GM21423 (cell line): Measurements from ENCODE around the gene TMEM266.

Source experiments
- ATAC-seq: cut with Tn5 transposase; IDR thresholded peaks from one replicate; pipeline ENCODE4 v1.9.1; 2021; ENCODE audit warnings: mild to moderate bottlenecking, moderate library complexity; ENCODE audit not compliant: unreplicated experiment

The TMEM266 gene

DNA sequence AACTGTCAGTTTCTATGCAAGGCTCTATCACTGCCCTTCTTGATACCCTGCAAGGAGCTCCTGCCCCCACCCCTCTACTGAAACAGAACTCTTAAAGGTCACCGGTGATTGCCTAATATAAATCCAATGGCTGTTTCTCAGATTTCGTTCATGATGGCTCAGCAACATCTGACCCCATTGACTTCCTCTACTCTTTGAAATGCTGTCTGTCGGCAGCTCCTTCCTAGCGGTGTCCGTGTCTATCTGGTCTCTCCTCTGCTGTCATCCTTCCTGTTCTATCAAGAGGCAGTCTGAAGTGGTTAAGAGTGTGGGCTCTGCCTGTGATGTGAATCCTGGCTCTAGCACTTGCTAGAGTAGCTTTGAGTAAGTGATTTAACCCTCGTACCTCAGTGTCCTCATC is 5.5 kb downstream of the TMEM266 start:
- ATAC-seq = no peak

DNA sequence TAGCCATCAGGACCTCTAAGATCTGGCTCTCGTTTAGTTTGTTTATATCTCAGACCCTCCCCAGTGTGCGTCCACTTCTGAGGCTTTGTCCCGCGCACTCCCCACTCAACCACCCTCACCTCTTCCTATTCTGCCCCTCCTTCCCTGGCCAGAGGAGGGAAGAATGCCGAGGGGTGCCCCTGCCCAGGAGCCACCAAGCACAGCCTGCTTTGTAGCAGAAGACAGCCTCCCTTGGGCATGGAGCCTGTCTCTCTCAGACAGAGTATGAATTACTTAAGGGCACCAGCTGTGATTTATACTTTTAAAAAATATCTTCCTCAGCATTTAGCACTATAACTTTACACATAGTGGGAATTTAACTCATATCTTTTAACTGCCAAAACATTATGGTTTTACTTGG is 6.0 kb downstream of the TMEM266 start:
- ATAC-seq = no peak

DNA sequence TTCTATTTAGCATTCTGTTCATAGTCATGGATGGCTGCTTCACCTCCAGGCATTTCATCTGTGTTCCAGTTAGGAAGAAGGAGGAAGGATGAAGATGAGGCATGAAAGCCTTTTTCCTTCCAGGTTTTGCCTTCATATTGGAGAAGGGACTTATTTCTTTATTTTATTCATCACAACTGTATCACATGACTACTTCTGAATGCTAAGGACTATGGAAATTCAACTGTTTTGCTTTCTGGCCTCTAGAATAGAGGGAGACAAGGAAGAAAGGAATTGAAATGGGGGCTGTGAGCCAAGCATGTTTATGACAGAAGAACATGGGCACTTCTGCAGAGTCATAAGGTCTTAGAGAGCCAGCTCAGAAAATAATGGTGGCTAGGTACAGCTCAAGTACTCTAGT is 10.4 kb downstream of the TMEM266 start:
- no peak for ATAC-seq

DNA sequence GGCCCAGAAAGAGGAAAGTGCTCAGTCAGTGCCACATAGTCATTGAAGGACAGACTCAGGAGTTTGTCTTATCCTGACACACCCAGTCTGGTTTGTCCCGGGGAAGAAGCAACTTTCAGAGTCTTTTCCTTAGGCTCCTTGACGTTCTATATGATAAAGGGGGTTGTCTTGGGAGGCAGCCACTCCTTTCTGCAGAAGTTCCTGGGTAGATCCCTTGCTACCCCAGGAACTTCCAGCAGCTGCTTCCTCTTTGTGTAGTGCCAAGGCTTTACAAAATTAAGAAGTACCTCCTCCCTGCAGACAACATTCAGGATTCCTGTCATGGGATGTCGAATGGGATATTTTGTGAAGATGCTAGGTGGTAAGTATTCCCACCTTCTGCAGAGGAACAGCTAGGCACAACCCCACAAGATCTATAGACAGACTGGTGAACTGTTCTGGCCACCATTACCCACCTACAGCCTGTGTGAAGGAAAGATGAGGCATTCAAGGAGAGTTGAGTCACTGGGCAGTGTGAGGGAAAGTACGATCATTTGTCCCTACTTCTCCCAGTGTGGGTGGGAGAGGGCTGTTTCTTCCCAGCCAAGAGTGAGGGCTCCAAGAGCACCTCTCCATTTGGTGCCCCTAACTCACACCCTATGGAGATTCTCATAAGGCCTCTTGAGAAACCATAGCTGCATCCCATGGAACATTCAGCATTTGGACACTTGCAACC is 11.3 kb downstream of the TMEM266 start:
- ATAC-seq = no peak

DNA sequence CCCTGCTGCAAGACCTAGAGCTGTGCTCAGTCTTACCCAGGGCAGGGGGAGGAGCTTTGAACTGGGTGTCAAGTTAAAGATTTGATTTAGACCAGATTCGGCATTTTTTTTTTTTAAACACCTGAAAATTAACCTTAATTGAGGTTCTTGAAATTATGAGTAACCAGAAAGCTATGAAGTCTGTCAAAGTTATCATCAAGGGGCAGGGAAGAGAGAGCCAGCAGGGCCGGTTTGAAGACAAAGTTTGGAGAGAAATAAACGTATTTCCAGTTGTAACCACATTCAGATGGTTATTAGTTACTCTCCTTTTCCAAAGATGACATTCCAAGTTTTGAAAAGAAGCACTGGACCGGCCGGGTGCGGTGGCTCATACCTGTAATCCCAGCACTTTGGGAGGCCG is 12.0 kb downstream of the TMEM266 start:
- ATAC-seq = no peak

DNA sequence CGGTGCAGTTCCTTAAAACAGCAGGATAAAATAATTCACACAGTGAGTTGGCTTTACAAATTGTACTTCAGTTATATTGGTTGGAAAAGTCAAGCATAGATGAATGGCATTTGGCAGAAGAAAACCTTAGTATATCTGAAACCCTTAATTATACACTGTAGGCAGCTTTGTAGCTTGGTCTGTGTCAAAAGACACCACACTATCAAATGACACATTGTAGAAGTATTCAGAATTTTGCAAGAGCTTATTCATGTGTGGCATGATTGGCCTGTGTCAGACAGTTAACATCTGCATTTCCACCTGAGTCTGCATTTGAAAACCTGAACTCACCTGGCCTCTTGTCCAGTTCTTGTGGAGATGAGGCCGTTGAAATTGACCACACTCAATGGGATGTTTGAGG is 13.8 kb downstream of the TMEM266 start:
- ATAC-seq = no peak

DNA sequence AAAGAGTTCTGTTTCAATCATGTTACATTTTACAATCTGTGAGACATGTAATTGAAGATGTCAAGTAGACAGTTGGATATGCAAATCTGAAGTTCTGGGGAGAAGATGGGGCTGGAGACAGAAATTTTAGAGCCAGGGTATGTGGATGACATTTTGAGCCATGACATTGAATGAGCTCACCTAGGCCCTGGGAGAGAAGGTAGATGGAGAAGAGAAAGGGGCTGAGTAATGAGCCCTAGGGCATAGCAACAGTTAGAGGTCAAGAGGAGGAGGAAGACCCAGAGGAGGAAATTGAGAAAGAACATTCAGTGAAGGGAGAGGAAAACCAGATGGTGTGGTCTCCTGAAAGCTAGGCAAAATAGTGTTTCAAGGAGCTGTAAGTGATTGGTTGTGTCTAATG is 15.3 kb downstream of the TMEM266 start:
- no peak for ATAC-seq

DNA sequence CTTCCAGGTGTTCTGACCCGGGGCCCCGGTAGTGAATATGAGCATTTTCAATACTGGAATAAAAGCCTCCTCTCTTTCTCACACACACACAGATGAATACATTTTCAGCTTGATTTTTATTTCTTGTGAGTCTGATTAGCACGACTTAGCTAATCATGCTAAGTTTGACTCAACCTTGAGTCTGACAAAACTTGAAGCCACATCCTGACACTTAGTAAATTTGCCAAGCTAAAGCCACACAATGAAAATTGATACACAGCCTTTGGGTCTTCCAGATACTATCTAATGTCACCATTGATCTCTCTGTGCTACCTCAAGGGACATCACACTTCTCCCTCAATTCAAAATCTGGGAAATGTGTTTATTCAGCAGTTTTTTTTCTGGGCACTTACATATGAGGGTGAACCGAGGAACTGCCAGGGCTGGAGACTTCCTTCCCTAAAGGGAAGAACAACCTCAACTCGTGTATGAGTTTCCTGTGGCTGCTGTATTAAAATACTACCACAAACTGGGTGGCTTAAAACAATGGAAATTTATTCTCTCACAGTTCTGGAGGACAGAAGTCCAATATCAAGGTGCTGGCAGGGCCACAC is 18.6 kb downstream of the TMEM266 start:
- ATAC-seq = no peak

DNA sequence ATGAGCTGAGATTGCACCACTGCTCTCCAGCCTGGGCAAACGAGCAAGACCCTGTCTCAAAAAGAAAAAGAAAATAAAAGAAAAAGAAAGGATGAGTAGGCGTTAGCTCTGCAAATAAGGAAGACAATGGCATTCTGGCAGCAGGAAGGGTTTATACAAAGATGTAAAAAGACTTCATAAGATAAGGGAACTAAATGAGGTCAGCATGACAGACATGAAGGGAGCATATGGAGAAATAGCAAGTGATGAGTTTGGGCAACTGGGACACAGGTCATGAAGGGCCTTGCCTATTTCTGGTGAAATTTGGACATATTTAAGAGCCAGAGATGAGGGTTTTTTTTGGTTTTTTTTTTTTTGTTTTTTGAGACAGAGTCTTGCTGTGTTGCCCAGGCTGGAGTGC is 24.5 kb downstream of the TMEM266 start:
- no peak for ATAC-seq

DNA sequence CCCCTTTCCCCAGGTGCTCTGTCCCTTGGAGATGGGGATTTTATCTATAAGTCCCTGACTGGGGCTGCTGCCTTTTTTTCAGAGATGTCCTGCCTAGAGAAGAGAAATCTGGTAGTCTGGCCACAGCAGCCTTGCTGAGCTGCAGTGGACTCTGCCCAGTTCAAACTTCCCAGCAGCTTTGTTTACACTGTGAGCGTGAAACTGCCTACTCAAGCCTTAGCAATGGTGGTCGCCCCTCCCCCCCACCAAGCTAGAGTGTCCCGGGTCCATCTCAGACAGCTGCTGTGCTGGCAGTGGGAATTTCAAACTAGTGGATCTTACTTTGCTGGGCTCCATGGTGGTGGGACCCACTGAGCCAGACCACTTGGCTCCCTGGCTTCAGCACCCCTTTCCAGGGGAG is 38.9 kb downstream of the TMEM266 start:
- no peak for ATAC-seq

DNA sequence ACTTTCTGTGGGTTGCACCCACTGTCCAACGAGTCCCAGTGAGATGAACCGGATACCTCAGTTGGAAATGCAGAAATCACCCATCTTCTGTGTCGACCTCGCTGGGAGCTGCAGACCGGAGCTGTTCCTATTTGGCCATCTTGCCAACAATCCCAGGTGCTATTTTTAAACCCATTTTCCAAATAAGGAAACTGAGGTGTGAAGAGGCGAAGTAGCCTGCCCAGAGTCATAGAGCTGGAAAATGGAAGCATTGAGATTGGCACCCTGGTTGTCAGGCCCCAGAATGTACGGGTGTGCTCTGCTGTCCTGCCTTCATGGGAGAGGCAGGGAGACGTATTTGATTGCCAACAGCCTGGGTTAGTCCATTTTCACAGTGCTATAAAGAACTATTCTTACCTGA is 39.6 kb downstream of the TMEM266 start:
- ATAC-seq = no peak

DNA sequence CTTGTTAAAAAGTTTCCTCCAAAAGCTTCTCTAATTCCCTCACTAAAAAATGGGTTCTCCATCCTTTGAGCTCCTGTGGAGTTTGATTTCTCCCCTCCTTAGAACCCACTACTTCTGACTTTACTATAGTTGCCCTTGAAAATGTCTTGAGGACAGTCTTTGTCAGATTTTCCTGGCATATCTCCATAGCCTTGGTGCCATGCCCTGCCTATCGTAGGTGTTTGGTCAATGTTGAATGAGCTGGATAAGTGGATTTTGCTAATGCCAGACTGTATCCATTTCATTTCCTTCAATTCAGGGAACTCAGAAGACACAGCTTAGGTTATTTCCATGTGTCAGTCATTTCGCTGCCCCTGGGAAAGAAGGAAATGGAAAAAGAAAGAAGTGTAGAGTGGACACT is 40.6 kb downstream of the TMEM266 start:
- ATAC-seq = no peak

DNA sequence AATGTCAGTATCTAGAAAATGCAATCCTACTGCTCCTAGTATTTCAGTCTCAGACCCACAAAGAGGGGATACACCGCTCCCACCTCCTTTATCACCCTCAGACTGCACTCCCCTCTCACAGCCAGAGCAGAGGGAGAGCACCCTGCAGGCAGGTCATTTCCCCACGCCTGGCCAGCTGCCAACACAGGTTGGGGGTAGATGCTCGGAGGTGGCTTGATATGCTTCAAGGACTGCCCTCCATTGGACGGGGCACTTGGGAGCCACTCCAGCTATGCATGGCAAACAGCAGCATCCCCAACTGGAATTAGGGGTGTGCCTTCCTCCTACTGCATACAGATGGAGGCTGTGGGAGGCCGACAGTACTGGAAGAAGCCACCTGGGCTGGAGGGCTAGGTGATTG is 41.9 kb downstream of the TMEM266 start:
- no peak for ATAC-seq

DNA sequence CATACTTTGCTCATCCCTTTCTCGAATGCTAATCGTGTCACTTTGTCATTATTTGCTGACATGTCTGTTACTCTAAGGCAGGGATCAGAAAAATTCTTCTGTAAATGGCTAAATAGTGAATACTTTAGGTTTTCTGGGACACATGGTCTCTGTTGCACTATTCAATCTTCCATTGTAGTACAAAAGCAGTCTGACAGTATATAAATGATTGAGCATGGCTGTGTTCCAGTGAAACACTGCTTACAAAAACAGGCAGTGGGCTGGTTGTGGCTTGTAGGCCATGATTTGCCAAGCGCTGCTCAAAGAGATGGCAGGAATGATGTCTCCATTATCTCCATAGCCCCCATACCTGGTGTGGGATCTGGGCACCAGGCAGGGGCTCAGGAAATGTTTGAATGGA is 45.6 kb downstream of the TMEM266 start:
- no peak for ATAC-seq

DNA sequence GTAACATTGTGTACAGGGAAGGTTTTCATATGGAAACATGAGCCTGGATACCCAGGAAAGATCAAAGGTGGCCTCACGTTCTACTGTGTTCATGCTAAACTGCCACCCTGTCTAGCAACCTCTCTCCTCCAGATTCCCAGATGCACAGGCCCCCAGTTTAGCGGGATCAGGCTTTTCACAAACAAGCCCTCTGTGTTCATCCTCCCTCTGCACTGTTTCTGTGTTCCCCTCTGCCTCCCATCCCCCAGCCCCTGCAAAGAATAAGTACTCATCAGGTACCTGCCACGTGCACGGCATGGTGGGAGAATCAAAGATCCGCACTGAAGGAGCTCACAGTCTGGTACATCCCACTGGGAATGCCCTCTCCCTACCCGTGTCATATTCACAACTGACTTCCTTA is 46.1 kb downstream of the TMEM266 start:
- no peak for ATAC-seq

DNA sequence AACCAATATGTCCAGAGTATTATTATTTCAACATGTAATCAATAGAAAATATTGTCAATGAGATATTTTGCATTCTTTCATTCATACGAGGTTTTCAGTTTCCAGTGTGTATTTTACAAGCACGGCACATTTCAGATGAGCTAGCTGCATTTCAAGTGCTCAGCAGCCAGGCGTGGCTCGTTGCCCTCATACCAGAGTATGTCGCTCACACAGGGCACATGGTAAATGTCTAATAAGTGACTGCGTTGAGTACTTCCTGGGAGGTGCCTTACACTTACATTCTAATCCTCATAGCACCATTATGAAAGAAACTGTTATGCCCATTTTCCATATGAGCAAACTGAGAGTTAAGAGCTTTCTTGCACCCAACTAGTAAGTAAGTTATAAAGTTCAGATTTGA is 47.4 kb downstream of the TMEM266 start:
- no peak for ATAC-seq

DNA sequence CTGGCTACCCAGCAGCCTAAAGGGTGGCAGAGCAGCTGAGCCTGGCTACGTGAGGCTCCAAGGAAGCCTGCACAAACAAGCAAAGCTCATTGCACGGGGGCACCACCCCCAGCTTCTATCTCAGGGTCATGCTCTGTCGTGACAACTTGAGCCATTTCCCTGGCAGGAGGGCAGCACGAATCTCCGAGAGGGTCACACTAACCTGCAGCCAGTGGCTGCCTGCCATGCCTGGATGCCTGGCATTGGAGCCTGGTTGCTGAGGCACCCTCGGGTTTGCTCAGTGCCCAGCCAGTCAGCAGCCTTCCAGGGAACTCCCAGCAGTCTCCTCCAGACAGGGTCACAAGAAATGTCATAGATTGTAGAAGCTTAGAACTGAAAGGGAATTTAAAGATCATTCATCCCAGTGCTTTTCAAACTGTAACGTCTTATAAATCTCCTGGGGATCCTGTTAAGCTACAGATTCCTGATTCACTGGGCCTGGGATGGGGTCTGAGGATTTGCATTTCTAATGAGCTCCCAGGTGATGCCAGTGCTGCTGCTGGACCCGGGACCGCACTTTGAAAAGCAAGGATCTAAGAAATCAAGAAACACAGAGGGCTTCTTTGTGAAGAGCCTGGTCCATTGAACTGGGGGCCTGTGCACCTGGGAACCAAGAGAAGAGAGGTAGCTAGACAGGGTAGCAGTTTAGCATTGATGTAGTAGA is 48.4 kb downstream of the TMEM266 start:
- ATAC-seq = no peak

DNA sequence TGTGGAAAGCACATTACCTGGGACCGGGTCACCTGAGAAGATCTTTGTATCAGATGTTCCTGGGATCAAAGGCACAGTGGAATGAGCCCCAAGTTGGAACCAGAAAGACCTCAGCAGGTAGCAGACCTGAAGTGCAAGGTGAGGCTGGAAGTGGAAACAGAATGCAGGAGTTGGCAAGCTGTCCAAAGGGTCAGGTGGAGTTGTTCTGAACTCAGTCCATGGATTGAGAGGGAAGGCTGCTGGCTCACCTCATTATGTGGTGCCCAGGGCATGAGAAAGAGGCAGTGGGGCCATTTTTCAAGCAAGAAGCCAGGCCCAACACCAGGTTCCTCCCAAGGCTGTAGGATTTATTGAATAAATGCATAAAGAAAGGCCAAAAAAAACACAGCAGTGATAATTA is 49.3 kb downstream of the TMEM266 start:
- no peak for ATAC-seq

DNA sequence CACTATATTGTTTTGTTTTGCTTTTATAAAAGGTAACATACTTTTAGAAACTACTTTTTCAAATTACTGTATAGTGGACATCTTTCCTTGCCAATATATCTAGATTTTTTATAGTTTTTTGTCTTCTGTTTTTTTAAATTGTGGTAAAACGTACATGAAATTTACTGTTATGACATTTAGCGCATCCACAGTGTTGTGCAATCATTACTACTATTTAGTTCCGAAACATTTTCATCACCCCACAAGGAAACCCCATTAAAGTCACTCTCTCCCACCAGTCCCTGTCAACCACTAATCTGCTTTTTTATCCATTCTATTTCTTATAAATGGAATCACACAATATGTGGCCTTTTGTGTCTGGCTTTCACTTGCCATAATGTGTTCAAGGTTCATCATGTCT is 54.8 kb downstream of the TMEM266 start:
- no peak for ATAC-seq

DNA sequence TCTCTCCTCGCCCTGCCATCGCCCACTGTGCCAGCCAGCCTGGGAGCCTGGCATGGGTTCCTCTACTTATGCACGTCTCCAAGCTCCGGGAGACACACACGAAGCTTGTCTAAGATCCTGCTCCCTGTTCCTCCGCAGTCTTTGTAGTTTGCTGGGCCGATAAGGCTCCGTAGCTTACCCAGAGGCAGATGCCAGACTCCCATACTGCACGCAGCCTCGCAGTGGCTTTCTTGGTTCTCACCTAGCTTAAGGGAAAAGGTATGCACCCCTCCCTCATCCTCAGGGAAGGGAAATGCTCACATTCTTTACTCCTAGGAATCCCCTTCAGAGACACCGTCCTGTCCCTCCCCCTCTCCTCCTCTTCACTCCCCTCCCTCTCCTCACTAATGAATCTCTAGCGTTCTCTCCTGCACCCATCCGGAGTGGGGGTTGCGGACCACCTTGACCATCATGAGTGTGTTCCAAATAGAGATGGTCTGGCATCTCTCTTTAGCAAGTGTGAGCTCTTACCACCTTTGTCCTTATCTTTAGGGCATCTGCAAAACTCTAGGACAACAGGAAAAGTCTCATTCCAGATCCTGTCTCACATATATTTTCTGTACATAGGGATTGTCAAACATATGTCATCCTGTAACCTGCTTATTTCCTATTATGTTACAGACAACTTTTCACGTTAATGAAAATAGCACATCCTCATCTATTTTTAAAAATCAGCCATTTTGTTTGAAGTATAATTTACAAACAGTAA is 56.5 kb downstream of the TMEM266 start:
- no peak for ATAC-seq

DNA sequence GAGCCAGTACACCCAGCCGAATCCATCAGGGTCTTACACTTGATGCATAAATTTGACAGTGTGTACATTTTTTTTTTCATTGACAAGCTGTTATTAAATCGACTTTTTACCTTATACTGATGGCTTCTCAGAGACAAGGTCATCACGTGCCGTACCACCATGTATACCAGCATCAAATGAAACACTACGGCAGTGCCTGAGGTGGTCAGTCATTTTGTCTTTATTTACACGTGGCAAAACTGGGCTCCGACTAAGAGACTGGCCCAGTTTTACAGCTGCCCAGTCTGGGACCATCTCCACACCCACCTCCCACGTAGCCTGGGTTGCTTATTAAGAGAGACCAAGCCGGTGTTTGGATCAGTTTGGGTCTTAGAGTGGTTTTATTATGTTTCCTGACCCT is 57.4 kb downstream of the TMEM266 start:
- no peak for ATAC-seq

DNA sequence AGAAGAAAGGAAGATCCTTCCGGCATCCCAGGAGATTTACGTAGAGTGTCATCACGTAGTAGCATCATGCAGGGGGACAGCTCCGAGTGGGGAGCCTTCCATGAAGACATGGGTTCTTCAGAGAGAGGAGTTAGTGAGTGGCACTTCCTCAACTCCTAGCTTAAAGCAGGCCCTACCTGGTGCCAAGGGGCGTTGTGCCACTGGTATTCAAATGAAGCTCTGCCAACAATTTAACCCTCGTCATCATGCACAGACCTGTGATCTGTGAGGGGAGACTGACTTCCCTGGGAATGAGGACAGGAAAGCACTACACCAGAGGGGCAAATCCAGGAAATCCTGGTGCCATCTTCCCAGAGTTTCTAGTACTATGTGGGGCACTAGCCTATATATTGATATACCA is 59.0 kb downstream of the TMEM266 start:
- ATAC-seq = no peak
